ENCODE results near the gene NRG3. TPM values are rescaled to one million over a fixed set of nuclear protein-coding genes. Genes with fewer than 3 reads are reported as not detected.

Gene NRG3
- total RNA-seq, 1 donor from 2014 or later: not detected

GRCh38 chr10:82162549-82163195 is 287.7 kb downstream of the NRG3 start:
- no peaks in the 10 kb centered on the region for H3K27me3 Mint-ChIP-seq (ENCODE audit: insufficient read depth)
- H3K27ac Mint-ChIP-seq: no peak overlapping the region
- intact Hi-C loops (cut with micrococcal nuclease): no loop called here
- no peak for DNase-seq (ENCODE audit: low spot score)
- no peaks in the 10 kb centered on the region for H3K4me1 Mint-ChIP-seq (ENCODE audit: low read depth)
- H3K9me3 Mint-ChIP-seq: no peaks in the 10 kb centered on the region
- H3K36me3 Mint-ChIP-seq (ENCODE audit: low read depth): no peaks in the 10 kb centered on the region
- no peak overlapping the region for H3K4me3 Mint-ChIP-seq

GRCh38 chr10:82171899-82172298 is 296.9 kb downstream of the NRG3 start:
- Mint-ChIP-seq H3K27me3 (ENCODE audit: insufficient read depth) (no peaks in the 10 kb centered on the region), H3K4me3 (no peak overlapping the region), H3K36me3 (ENCODE audit: low read depth) (no peaks in the 10 kb centered on the region), H3K9me3 (peaks cover 3% of the 10 kb centered on the region), H3K4me1 (ENCODE audit: low read depth) (no peaks in the 10 kb centered on the region), H3K27ac (no peak overlapping the region)
- intact Hi-C loops (cut with micrococcal nuclease): no loop called here
- DNase-seq (ENCODE audit: low spot score): no peak

- Mint-ChIP-seq H3K36me3 (ENCODE audit: low read depth) (no peaks in the 10 kb centered on the region), H3K27ac (no peak overlapping the region), H3K27me3 (ENCODE audit: insufficient read depth) (no peaks in the 10 kb centered on the region), H3K4me1 (ENCODE audit: low read depth) (no peaks in the 10 kb centered on the region), H3K4me3 (no peak overlapping the region), H3K9me3 (peaks cover 3% of the 10 kb centered on the region)
- no peak for DNase-seq (ENCODE audit: low spot score)
- intact Hi-C loops (cut with micrococcal nuclease): no loop called here
These were observed 301.6 kb downstream of the NRG3 start for GRCh38 chr10:82176587-82176986.

- no peaks in the 10 kb centered on the region for H3K27me3 Mint-ChIP-seq (ENCODE audit: insufficient read depth)
- no peak for DNase-seq (ENCODE audit: low spot score)
- H3K4me3 Mint-ChIP-seq: no peak overlapping the region
- no peaks in the 10 kb centered on the region for H3K36me3 Mint-ChIP-seq (ENCODE audit: low read depth)
- intact Hi-C loops (cut with micrococcal nuclease): no loop called here
- no peaks in the 10 kb centered on the region for H3K9me3 Mint-ChIP-seq
- H3K4me1 Mint-ChIP-seq (ENCODE audit: low read depth): no peaks in the 10 kb centered on the region
- no peak overlapping the region for H3K27ac Mint-ChIP-seq
These were observed 315.7 kb downstream of the NRG3 start for GRCh38 chr10:82190432-82191260.

GRCh38 chr10:82191653-82192052 is 316.7 kb downstream of the NRG3 start:
- H3K27ac Mint-ChIP-seq: no peak overlapping the region

GRCh38 chr10:82192665-82193064 is 317.7 kb downstream of the NRG3 start:
- Mint-ChIP-seq H3K4me3 (no peak overlapping the region), H3K36me3 (ENCODE audit: low read depth) (no peaks in the 10 kb centered on the region), H3K27me3 (ENCODE audit: insufficient read depth) (no peaks in the 10 kb centered on the region), H3K27ac (no peak overlapping the region), H3K9me3 (no peaks in the 10 kb centered on the region), H3K4me1 (ENCODE audit: low read depth) (no peaks in the 10 kb centered on the region)
- intact Hi-C loops (cut with micrococcal nuclease): no loop called here
- no peak for DNase-seq (ENCODE audit: low spot score)

More at GRCh38 chr10:82191653-82192052, 316.7 kb downstream of the NRG3 start:
- no peaks in the 10 kb centered on the region for H3K9me3 Mint-ChIP-seq
- no peak for DNase-seq (ENCODE audit: low spot score)
- intact Hi-C loops (cut with micrococcal nuclease): no loop called here
- no peaks in the 10 kb centered on the region for H3K27me3 Mint-ChIP-seq (ENCODE audit: insufficient read depth)
- H3K4me1 Mint-ChIP-seq (ENCODE audit: low read depth): no peaks in the 10 kb centered on the region
- no peak overlapping the region for H3K4me3 Mint-ChIP-seq
- H3K36me3 Mint-ChIP-seq (ENCODE audit: low read depth): no peaks in the 10 kb centered on the region

- no peaks in the 10 kb centered on the region for H3K27me3 Mint-ChIP-seq (ENCODE audit: insufficient read depth)
- H3K9me3 Mint-ChIP-seq: no peaks in the 10 kb centered on the region
- H3K36me3 Mint-ChIP-seq (ENCODE audit: low read depth): no peaks in the 10 kb centered on the region
- H3K27ac Mint-ChIP-seq: no peak overlapping the region
- intact Hi-C loops (cut with micrococcal nuclease): no loop called here
- no peak overlapping the region for H3K4me3 Mint-ChIP-seq
- no peak for DNase-seq (ENCODE audit: low spot score)
- no peaks in the 10 kb centered on the region for H3K4me1 Mint-ChIP-seq (ENCODE audit: low read depth)
These were observed 319.4 kb downstream of the NRG3 start for GRCh38 chr10:82194419-82194818.

GRCh38 chr10:82206831-82207230 is 331.8 kb downstream of the NRG3 start:
- Mint-ChIP-seq H3K4me1 (ENCODE audit: low read depth) (no peaks in the 10 kb centered on the region), H3K4me3 (no peak overlapping the region), H3K27me3 (ENCODE audit: insufficient read depth) (no peaks in the 10 kb centered on the region), H3K9me3 (no peaks in the 10 kb centered on the region), H3K27ac (no peak overlapping the region), H3K36me3 (ENCODE audit: low read depth) (no peaks in the 10 kb centered on the region)
- no peak for DNase-seq (ENCODE audit: low spot score)
- intact Hi-C loops (cut with micrococcal nuclease): no loop called here

GRCh38 chr10:82208726-82209125 is 333.7 kb downstream of the NRG3 start:
- no peaks in the 10 kb centered on the region for H3K4me1 Mint-ChIP-seq (ENCODE audit: low read depth)
- intact Hi-C loops (cut with micrococcal nuclease): no loop called here

GRCh38 chr10:82210331-82210730 is 335.3 kb downstream of the NRG3 start:
- no peak for DNase-seq (ENCODE audit: low spot score)
- intact Hi-C loops (cut with micrococcal nuclease): no loop called here
- Mint-ChIP-seq H3K36me3 (ENCODE audit: low read depth) (no peaks in the 10 kb centered on the region), H3K4me1 (ENCODE audit: low read depth) (no peaks in the 10 kb centered on the region), H3K27ac (no peak overlapping the region), H3K4me3 (no peak overlapping the region), H3K9me3 (no peaks in the 10 kb centered on the region), H3K27me3 (ENCODE audit: insufficient read depth) (no peaks in the 10 kb centered on the region)

More at GRCh38 chr10:82208726-82209125, 333.7 kb downstream of the NRG3 start:
- DNase-seq (ENCODE audit: low spot score): no peak
- Mint-ChIP-seq H3K27me3 (ENCODE audit: insufficient read depth) (no peaks in the 10 kb centered on the region), H3K27ac (no peak overlapping the region), H3K9me3 (no peaks in the 10 kb centered on the region), H3K4me3 (no peak overlapping the region), H3K36me3 (ENCODE audit: low read depth) (no peaks in the 10 kb centered on the region)

GRCh38 chr10:82211346-82211745 is 336.4 kb downstream of the NRG3 start:
- intact Hi-C loops (cut with micrococcal nuclease): no loop called here
- H3K4me3 Mint-ChIP-seq: no peak overlapping the region
- no peaks in the 10 kb centered on the region for H3K4me1 Mint-ChIP-seq (ENCODE audit: low read depth)
- DNase-seq (ENCODE audit: low spot score): no peak
- H3K9me3 Mint-ChIP-seq: no peaks in the 10 kb centered on the region
- no peak overlapping the region for H3K27ac Mint-ChIP-seq
- H3K27me3 Mint-ChIP-seq (ENCODE audit: insufficient read depth): no peaks in the 10 kb centered on the region
- H3K36me3 Mint-ChIP-seq (ENCODE audit: low read depth): no peaks in the 10 kb centered on the region

GRCh38 chr10:82212753-82213152 is 337.8 kb downstream of the NRG3 start:
- Mint-ChIP-seq H3K27me3 (ENCODE audit: insufficient read depth) (no peaks in the 10 kb centered on the region), H3K27ac (no peak overlapping the region), H3K9me3 (no peaks in the 10 kb centered on the region), H3K4me1 (ENCODE audit: low read depth) (no peaks in the 10 kb centered on the region), H3K36me3 (ENCODE audit: low read depth) (no peaks in the 10 kb centered on the region), H3K4me3 (no peak overlapping the region)
- intact Hi-C loops (cut with micrococcal nuclease): no loop called here
- DNase-seq (ENCODE audit: low spot score): no peak

- Mint-ChIP-seq H3K4me3 (no peak overlapping the region), H3K4me1 (ENCODE audit: low read depth) (no peaks in the 10 kb centered on the region), H3K27ac (no peak overlapping the region), H3K36me3 (ENCODE audit: low read depth) (no peaks in the 10 kb centered on the region), H3K27me3 (ENCODE audit: insufficient read depth) (no peaks in the 10 kb centered on the region), H3K9me3 (no peaks in the 10 kb centered on the region)
- DNase-seq (ENCODE audit: low spot score): no peak
- intact Hi-C loops (cut with micrococcal nuclease): no loop called here
These were observed 338.8 kb downstream of the NRG3 start for GRCh38 chr10:82213784-82214183.

All from activated T-helper 1 cell treated with anti-CD3 and anti-CD28 coated beads, Interleukin-12 subunit alpha, Interleukin-12 subunit beta, Interleukin-2, Interleukin-4 antibody, amounts not matched to agents 30 ng/mL and 10 ng/mL and 1 ng/mL, durations not matched to agents 14 hours and 24 hours and 36 hours (primary cell).